Measurements from ENCODE around the gene SLC34A1.

The SLC34A1 gene

DNA sequence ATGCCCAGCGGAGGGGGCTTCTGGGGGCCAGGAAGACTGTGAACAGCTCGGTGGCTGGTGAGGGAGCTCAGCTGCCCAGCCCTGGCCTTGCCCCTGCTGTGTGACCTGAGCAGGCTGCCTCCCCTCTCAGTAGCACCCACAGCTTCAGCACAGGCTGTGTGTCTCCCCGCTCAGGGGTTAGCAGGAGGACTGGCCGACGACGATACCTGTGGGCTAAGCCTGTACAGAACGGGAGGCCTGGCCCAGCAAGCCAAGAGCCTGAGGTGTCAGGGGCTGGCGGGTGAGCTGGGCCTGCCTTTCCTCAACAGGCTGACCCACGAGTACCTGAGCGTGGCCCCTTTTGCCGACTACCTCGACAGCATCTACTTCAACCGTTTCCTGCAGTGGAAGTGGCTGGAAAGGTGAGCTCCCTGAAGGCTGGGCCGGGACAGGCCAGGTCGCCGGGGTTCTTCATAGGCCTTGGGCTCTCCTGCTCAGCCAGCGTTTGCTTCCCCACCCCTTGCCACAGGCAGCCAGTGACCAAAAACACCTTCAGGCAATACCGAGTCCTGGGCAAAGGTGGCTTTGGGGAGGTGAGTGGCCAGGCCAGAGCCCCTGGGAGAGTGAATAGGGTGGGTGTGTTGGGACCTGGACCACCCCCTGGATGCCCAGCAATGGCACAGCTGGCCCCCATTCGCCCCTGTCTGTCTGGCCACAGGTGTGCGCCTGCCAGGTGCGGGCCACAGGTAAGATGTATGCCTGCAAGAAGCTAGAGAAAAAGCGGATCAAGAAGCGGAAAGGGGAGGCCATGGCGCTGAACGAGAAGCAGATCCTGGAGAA is 48.8 kb downstream of the SLC34A1 start:
- FAIRE-seq: no peak

DNA sequence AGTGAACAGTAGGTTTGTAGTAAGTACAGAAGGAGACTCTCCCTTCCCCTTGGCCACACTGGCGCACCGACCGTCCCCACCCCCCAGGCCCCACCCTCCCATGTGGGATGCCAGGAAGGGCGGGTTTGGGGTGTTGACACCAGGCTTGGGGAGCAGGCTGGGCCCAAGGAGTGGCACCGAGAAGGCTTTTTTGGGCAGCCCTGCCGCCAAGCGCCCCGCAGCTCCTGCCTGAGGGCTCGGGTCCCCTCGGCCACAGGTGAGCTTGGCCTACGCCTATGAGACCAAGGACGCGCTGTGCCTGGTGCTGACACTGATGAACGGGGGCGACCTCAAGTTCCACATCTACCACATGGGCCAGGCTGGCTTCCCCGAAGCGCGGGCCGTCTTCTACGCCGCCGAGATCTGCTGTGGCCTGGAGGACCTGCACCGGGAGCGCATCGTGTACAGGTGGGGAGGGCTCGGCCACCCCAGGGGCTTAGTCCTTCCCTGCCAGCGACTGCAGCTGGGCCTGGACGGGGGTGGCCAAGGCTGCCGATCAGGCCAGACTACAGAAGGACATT is 49.5 kb downstream of the SLC34A1 start:
- no peak for FAIRE-seq

DNA sequence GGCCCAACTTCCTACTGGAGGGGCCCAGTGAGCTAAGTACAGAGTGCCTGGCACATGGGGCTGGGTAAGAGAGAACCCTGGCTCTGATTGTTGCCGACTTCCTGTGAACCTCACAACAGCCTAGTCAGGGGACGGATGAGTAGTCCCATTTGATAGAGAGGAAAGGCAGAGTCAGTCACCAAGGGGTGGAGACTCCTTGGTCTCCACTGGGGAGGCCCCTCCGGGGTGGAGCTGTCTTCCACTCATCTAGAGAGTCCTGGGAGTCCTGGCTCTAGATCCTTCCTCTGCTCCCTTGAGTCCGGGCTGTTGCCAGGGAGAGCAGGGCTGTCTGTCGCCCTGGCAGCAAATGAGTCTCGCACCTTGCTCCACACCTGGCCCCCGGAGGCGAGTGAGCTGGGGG is 50.2 kb downstream of the SLC34A1 start:
- FAIRE-seq: no peak

DNA sequence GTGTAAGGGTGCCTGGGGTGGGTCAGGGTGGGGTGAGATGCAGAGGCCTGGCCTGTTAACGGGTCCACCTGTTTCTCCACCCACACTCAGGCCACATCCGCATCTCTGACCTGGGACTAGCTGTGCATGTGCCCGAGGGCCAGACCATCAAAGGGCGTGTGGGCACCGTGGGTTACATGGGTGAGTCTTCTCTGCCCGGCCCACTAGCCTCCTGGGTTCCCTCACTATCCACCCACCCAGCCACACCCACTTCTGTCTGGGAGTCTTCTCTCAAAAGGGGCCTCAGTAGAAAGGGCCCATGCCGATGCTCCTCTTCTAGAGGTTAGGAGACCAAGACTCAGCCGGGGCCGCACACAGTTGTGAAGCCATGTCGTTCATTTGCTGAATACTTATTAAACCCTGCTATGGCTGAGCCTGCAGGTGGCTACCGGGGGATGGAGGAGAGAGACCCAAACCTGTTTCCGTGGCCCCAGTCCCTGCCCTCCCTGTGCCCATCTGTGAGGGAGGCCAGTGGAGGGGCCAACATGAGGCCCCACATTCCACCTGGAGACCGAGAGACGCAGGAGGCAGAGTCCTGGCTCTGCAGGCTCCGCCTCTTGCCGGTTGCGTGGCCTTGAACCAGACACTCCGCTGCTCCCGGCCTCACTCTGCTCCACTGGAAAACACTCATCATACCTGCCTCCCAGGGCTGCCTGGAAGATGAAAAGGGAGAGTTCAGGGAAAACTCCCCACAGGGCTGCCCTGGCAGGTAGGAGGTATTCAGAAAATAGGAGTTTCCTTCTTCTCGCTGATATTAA is 50.9 kb downstream of the SLC34A1 start:
- no peak for FAIRE-seq

DNA sequence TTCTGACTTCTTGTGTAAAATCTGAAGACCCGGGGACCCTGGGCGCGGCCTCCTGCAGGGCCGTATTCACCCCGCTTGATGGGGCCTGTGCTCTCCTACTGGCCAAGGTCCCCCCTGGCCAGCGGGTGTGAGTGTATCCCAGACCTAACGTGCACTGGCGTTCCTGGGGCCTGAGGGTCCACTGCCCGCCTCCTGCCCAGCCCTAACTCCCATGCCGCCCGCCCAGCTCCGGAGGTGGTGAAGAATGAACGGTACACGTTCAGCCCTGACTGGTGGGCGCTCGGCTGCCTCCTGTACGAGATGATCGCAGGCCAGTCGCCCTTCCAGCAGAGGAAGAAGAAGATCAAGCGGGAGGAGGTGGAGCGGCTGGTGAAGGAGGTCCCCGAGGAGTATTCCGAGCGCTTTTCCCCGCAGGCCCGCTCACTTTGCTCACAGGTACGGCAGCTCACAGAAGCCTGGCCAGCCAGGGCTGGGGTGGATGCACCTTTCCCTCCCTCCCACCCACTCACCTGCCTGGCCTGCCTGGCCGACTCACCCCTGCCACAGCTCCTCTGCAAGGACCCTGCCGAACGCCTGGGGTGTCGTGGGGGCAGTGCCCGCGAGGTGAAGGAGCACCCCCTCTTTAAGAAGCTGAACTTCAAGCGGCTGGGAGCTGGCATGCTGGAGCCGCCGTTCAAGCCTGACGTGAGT is 51.8 kb downstream of the SLC34A1 start:
- no peak for FAIRE-seq

DNA sequence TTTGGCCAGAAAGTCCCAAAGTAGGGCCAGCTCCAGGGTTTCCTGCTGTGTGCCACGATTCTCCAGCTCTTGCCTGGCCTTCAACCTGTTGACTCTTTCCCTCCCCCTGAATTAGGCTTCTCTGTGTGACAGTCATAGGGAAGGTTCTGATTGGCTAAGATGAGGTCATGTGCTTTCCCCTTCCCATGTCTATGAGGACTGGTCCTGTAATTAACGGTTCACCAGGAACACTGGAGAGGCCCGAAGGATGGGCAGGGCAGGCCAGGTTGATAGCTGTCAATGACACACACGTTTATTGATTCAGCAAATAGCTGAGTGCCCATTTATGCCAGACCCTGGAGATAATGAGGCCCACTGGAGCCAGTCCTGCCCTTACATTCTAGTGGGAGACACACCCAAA is 53.4 kb downstream of the SLC34A1 start:
- FAIRE-seq: no peak

DNA sequence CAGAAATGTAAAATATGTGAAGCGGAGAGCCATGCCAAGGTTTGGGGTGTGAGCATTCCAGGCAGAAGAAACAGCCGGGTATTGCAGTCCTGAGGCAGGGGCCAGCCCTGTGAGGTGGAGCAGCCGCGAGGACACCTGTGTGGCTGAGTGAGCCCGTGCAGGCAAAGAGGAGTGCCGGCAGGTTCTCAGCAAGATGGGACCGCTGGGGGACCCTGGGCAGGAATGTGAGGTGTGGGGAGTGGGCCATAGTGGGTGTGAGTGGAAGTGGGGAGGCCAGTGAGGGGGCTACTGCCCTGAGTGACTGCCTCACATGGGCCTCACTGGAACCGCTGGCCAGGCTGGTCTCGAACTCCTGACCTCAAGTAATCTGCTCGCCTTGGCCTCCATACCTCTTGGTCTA is 54.2 kb downstream of the SLC34A1 start:
- no peak for FAIRE-seq

DNA sequence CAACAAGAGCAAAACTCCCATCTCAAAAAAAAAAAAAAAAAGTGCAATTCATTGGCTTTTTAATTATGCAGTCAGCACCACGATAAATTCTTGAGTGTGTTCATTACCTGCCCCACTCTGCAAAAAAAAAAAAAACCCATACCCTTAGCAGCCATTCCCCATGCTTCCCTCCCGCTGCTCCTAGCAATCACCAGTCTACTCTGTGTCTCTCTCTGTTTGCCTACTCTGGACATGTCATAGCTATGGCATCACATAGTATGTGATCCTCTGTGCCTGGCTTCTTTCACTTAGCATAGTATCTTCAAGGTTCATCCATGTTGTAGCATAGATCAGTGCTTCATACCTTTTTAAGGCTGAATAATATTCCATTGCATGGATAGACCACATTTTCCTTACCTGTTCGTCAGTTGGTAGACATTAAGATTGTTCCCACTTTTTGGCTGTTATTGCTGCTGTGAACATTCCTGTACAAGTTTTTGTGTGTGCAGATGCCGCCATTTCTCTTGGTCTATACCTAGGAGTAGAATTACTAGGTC is 55.4 kb downstream of the SLC34A1 start:
- no peak for FAIRE-seq

DNA sequence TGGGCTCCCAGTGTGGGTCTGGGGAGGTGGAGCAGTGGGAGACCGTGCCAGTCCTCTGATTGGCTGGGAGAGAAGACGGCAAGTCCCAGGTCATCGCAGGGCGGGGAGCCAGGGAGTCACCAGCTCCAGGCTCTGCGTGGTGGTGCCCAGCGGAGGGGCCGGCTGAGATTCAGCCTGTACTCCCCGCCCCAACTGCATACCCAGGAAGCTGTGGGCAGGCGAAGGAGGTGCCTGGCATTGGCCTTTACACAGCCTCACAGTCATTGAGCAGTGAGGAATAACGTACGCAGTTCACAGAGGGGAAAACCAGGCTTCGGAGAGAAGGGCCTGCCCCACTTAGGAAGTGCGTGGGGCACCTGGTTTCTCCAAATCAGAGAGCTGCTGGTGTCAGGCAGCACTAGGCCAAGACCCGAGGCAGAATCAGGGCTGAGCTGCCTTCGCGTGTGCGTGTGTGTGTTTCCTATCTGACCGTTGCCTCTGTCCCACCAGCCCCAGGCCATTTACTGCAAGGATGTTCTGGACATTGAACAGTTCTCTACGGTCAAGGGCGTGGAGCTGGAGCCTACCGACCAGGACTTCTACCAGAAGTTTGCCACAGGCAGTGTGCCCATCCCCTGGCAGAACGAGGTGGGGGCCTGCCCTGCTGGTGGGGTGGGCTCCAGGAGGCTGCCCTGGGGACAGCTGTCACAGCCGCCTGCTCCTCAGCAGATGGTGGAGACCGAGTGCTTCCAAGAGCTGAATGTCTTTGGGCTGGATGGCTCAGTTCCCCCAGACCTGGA is 56.2 kb downstream of the SLC34A1 start:
- FAIRE-seq: no peak

DNA sequence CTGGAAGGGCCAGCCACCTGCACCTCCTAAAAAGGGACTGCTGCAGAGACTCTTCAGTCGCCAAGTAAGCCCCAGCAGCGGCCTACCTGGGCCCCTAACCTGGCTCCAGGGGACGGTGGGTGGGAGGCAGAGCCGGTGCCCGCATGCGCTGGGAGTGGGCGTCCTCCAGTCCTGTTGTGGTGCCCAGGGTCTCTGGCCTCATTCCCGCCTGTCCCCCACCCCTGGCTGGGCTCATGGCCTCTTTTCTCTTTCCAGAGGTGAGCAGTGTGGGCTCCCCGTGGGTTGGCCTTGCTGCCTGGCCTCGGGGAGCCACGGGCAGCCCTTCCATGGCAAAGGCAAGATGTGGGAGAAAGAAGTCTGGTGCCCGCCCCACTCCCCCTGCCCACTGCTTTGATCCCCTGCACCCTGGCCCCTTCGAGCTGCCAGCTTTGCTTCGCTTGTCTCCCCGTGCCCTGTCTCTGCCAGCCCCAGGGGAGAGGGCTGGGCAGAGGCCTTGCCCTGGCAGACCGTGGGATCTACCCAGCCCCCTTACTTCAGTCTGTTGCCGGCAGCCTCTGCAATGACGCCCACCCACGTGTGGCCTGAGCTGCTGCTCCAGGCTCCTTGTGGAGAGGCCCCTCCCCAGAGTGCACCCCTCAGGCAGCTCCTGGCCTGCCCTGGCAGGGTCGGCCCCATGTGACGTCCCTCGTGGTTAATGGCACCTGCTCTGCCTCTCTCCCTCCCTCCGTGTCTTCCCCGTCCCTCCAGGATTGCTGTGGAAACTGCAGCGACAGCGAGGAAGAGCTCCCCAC is 57.0 kb downstream of the SLC34A1 start:
- no peak for FAIRE-seq

DNA sequence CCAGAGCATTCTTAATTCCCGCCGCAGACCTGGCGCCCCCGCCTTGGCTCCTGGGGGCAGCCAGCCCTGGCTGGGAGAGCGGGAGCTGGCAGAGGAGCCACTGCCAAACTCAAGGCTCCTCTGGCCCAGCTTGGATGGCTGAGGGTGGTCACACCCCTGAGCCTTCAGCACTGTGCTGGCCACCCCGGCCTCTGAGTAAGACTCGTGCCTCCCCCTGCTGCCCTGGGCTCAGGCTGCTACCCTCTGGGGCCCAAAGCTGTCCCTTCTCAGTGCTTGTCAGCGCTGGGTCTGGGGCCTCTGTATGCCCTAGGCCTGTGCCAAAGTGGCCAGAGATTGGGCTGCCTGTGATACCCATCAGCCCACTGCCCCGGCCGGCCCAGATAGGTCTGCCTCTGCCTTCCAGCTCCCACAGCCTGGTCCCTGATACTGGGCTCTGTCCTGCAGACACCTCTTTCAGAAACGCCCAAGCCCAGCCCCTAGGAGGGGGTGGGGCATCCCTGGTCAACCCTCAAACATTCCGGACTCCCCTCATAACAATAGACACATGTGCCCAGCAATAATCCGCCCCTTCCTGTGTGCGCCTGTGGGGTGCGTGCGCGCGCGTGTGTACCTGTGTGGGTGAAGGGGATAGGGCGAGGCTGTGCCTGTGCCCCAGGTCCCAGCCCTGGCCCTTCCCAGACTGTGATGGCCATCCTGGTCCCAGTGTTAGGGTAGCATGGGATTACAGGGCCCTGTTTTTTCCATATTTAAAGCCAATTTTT is 58.0 kb downstream of the SLC34A1 start:
- no peak for FAIRE-seq

DNA sequence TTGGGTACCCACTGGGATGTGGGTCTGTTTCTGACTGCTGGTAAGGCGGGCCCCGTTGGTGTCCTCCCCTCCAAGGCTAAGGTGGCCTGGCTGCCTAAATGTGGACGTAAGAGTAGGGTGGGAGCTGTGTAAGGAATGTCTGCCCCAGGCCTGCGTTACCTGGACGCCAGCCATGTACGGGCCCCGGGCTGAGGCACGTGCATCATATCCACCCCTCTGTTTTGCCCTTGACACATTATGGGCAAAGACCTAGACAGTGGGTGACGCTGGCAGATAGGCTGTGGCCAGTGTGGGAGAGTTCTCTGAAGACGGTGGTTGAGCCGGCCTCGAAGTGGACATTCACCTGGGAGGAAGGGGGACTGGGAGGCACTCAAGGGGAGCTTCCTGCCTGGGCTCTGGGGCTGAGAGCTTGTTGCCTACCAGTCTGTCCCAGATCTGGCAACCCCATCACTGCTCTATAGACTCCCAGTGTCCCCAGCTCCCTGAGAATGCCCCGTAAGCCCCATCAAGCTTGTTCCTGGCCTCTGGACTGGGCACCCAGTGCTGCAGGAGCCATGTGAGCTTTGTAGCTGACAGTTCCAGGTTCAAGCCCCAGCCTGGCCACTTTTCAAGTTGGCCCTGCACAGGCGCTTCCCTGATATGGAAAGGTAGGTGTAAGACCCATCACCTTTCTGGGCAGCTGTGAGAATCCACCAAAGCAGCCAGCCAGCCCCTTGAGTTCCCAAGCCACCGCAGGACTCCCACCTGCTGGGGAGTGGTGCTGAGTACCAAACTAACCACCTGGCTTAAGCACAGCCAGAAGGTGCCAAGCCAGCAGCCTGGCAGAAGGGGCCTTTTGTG is 59.1 kb downstream of the SLC34A1 start:
- FAIRE-seq: no peak

DNA sequence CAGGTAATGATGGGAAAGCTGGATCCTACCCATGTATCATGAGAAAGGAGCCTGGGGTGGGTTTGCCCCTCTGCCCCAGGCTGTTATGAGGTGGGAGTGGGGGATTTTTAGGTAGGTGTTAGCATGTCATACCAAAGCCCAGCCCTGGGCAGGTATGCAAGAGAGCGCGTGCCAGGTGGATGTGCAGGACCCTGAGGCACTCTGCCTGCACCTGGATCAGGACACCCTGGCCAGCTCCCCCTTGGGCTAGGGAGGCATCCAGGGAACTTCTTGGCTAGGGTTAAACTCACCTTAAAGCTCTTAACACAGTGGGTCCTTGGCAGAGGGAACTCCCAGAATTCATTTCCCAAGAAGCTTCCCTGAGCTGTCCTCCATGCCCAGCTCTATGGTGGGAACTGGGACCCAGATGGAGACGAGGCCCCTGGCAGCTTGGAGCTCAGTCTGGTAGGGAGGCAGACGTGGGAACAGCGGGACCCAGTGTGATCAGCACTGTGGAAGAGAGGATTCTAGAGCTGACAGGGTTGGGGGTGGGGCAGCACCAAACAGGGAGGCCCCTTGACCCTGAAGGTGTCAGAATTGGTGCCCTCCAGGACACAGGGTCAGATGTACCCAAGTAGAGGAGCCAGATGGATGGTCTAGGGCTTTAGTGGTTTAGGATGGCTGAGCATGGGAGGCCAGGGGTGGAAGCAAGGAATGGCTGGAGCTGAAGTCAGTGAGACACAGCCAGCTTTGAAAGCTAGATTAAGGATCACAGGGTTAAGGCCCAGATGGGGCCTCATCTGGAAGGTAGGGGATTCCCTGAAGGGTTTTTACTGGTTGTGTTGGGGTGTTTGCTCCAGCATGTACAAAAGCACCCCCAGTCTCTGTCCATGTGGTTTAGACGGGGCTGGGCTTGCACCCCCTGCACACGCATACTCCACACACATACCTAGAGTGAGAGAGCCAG is 60.1 kb downstream of the SLC34A1 start:
- FAIRE-seq: no peak

DNA sequence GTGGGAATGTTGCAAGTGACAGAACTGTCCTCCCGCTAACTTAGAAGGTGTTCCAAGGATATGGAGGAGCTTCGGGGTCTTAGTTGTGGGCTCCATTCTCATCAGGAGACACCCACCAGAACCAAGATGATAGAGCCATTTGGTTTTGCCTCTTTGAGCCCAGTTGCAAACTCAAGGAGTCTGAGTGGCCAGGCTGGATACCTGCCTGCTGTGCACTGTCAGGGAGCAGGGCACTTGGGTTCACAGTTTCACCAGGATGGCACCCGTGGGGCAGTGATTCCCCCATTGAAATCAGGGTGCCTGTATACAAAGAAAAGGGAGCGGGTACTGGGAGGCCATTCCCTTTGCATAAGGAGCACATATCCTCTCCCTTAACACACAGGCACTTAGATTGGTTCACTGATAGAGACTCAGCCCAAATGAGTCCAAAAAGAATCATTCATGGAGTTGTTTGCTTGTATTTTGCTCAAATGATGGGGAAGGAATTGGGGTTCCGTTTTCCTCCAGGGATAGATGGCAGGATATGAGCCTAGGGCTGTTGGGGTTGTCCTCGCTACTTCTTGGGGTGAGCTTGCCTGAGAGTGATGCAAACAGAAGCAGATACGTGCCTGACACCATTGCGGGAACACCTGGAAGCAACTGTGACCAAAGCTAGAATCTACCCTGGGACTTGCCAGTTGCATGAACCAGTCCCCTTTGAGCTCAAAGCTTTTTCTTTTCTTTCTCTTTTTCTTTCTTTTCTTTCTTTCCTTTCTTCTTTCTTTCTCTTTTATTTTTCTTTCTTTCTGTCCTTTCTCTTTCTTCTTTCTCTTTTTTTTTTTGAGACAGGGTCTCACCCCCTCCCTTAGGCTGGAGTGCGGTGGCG is 61.0 kb downstream of the SLC34A1 start:
- FAIRE-seq: no peak

DNA sequence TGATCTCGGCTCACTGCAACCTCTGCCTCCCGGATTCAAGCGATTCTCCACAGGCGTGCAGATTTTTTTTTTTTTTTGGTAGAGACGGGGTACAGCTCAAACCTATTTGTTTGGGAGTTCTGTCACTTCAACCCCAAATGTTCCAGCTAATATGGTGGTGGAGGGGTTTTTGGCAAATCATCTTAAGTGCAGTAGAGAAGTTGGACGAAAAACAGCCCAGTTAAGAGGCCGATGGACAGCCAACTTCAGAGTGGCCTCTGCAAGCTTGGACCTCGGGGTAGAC is 61.6 kb downstream of the SLC34A1 start:
- FAIRE-seq: no peak

DNA sequence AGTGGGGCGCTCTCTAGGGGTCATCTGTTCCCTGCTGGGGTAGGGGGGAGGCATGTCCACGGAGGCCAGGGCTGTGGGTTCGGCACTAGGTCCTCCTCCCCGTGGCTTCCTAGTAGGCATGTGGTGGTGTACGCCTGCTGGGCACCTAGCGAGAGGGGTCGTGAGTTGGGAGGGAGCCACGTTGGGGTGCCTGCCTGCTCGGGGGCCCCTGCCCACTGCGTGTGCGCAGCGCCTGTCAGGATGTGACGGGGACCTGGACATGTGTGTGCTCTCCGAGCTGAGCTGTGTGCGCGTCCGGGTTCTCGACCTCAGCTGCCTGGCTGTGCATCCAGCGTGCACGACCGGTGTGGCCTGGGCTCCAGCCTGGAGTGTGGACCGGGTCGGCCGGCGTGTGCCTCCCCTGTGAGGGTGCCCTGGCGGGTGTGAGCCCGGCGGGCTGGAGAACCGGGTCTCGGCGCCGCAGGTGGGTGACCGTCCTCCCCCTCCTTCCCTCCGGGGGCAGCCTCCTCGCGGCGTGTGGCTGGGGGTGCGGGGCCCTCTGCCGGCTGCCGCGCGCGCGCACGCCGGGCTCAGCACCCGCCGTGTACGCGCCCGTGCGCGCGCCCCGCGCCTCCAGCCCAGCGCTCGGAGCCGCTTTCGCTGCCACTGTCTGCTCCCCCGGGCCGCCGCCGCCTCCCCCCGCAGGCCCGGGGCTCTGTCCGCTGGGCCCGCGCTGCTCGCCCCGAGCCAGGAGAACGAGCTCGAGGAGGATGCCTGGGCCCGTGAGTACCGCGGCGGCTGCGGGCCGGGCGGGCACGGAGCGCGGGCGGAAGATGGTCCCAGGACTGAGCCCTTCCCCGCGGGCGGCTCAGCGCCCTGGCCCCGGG is 62.2 kb downstream of the SLC34A1 start, which contains the start of gene PRR7:
TSS of gene PRR7 (plus strand) at position 615 of the 866 bp plus-strand sequence. CDS start 8,254 bp downstream, outside the sequence.
- no peak for FAIRE-seq
